Cortex of kidney (tissue), 1 donor: ENCODE results near the gene ASXL1.
"Not testable (repeated sequence)": the region's sequence is repeated elsewhere in the genome, so short reads cannot be mapped to it uniquely, and the experiment has no call there.

Experiments used
- DNase-seq: peaks from one replicate; lab custom pipeline; 2025; lab: John Stamatoyannopoulos, UW

Gene ASXL1

GRCh38 chr20:32357869-32358631 is at the start of gene ASXL1:
TSS of gene ASXL1 (plus strand) at chr20:32358331. CDS start at chr20:32358776, 445 bp downstream.
- DNase-seq = peak; percentile 77

- DNase-seq = no peak
Observed at GRCh38 chr20:32312718-32313424, 45.3 kb upstream of the ASXL1 start.

GRCh38 chr20:32314768-32315167 is 43.4 kb upstream of the ASXL1 start:
- no peak for DNase-seq

- DNase-seq = no peak
Observed at GRCh38 chr20:32315399-32315798, 42.7 kb upstream of the ASXL1 start.

GRCh38 chr20:32315891-32316290 is 42.2 kb upstream of the ASXL1 start:
- no peak for DNase-seq

GRCh38 chr20:32316667-32317066 is 41.5 kb upstream of the ASXL1 start:
- no peak for DNase-seq

- no peak for DNase-seq
Observed at GRCh38 chr20:32319100-32319499, 39.0 kb upstream of the ASXL1 start.

- no peak for DNase-seq
Observed at GRCh38 chr20:32320305-32320704, 37.8 kb upstream of the ASXL1 start.

- DNase-seq = no peak
Observed at GRCh38 chr20:32321390-32321789, 36.7 kb upstream of the ASXL1 start.

GRCh38 chr20:32322260-32322659 is 35.9 kb upstream of the ASXL1 start:
- not testable (repeated sequence) for DNase-seq

- not testable (repeated sequence) for DNase-seq
Observed at GRCh38 chr20:32323761-32324160, 34.4 kb upstream of the ASXL1 start.

- DNase-seq = no peak
Observed at GRCh38 chr20:32325706-32326503, 32.2 kb upstream of the ASXL1 start.

- DNase-seq = no peak
Observed at GRCh38 chr20:32326504-32326845, 31.7 kb upstream of the ASXL1 start.

GRCh38 chr20:32327087-32327681 is 30.9 kb upstream of the ASXL1 start:
- DNase-seq = no peak

- no peak for DNase-seq
Observed at GRCh38 chr20:32329817-32330554, 28.1 kb upstream of the ASXL1 start.

GRCh38 chr20:32330555-32330897 is 27.6 kb upstream of the ASXL1 start:
- no peak for DNase-seq

- no peak for DNase-seq
Observed at GRCh38 chr20:32332614-32333013, 25.5 kb upstream of the ASXL1 start.

- no peak for DNase-seq
Observed at GRCh38 chr20:32333181-32333987, 24.7 kb upstream of the ASXL1 start.

GRCh38 chr20:32333988-32334885 is 23.9 kb upstream of the ASXL1 start:
- DNase-seq = no peak

GRCh38 chr20:32336918-32337347 is 21.2 kb upstream of the ASXL1 start:
- DNase-seq = no peak
